BLaER1 treated with 17β-estradiol and CSF1 and Interleukin-3, amounts not matched to agents 10 nM and 100 nM (cell line): ENCODE measurements around the gene HPGD.
"Not testable (repeated sequence)": the region's sequence is repeated elsewhere in the genome, so short reads cannot be mapped to it uniquely, and the experiment has no call there.

ENCODE experiments used
- H3K27ac ChIP-seq, 11 experiments: shearing (Covaris generic); formaldehyde crosslinking; 2 replicates each; pipeline ENCODE4 v1.8.1; 2022
- H3K27me3 ChIP-seq, 11 experiments: shearing (Covaris generic); formaldehyde crosslinking; 2 replicates each; pipeline ENCODE4 v1.8.1; 2022
- H3K36me3 ChIP-seq, 11 experiments: shearing (Covaris generic); formaldehyde crosslinking; 2 replicates each; pipeline ENCODE4 v1.8.1; 2022
- H3K4me1 ChIP-seq, 10 experiments: shearing (Covaris generic); formaldehyde crosslinking; 2 replicates each; pipeline ENCODE4 v1.8.1; 2022
- H3K4me2 ChIP-seq, 11 experiments: shearing (Covaris generic); formaldehyde crosslinking; 2 replicates each; pipeline ENCODE4 v1.8.1; 2022
- H3K4me3 ChIP-seq, 10 experiments: shearing (Covaris generic); formaldehyde crosslinking; 2 replicates each; pipeline ENCODE4 v1.8.1; 2022
- H3K9ac ChIP-seq, 11 experiments: shearing (Covaris generic); formaldehyde crosslinking; 2 replicates each; pipeline ENCODE4 v1.8.1; 2022
- H3K9me3 ChIP-seq, 11 experiments: shearing (Covaris generic); formaldehyde crosslinking; replicated peaks in 1 of 11; 2 replicates each; pipeline ENCODE4 v1.8.1; 2022
- H4K20me1 ChIP-seq, 11 experiments: shearing (Covaris generic); formaldehyde crosslinking; 2 replicates each; pipeline ENCODE4 v1.8.1; 2022
- Cebpa-rat ChIP-seq, 11 experiments: shearing (Covaris generic); IDR thresholded peaks; 2 replicates each; pipeline ENCODE4 v1.8.1; 2022

HPGD gene

GRCh38 chr4:174494726-174495125 lies 27.6 kb downstream of the HPGD start:
- Histone ChIP-seq H3K9me3 (no peaks in the 10 kb centered on the region), H3K9ac (no peak overlapping the region), H3K27me3 (no peaks in the 10 kb centered on the region), H3K4me1 (no peaks in the 10 kb centered on the region), H3K4me3 (no peak overlapping the region), H3K36me3 (no peaks in the 10 kb centered on the region), H4K20me1 (no peaks in the 10 kb centered on the region), H3K27ac (no peak overlapping the region), H3K4me2 (no peak overlapping the region)
- TF ChIP-seq Cebpa-rat (IDR thresholded peaks at IDR 0.05): no peak

- H3K27me3 ChIP-seq: no peaks in the 10 kb centered on the region
- no peaks in the 10 kb centered on the region for H3K9me3 ChIP-seq
- H3K4me3 ChIP-seq: no peak overlapping the region
- no peaks in the 10 kb centered on the region for H4K20me1 ChIP-seq
- no peak overlapping the region for H3K9ac ChIP-seq
- no peak for TF ChIP-seq Cebpa-rat (IDR thresholded peaks at IDR 0.05)
- H3K36me3 ChIP-seq: no peaks in the 10 kb centered on the region
- no peak overlapping the region for H3K4me2 ChIP-seq
- no peak overlapping the region for H3K27ac ChIP-seq
- no peaks in the 10 kb centered on the region for H3K4me1 ChIP-seq
Measured at GRCh38 chr4:174494146-174494545, 28.1 kb downstream of the HPGD start.

GRCh38 chr4:174490451-174490961 lies 31.8 kb downstream of the HPGD start:
- H4K20me1 ChIP-seq: no peaks in the 10 kb centered on the region
- H3K36me3 ChIP-seq: no peaks in the 10 kb centered on the region
- H3K4me1 ChIP-seq: no peaks in the 10 kb centered on the region
- no peak overlapping the region for H3K4me2 ChIP-seq
- H3K27ac ChIP-seq: no peak overlapping the region
- no peak overlapping the region for H3K4me3 ChIP-seq
- TF ChIP-seq Cebpa-rat (IDR thresholded peaks at IDR 0.05): no peak
- no peaks in the 10 kb centered on the region for H3K27me3 ChIP-seq
- H3K9ac ChIP-seq: no peak overlapping the region
- H3K9me3 ChIP-seq: no peaks in the 10 kb centered on the region

DNA sequence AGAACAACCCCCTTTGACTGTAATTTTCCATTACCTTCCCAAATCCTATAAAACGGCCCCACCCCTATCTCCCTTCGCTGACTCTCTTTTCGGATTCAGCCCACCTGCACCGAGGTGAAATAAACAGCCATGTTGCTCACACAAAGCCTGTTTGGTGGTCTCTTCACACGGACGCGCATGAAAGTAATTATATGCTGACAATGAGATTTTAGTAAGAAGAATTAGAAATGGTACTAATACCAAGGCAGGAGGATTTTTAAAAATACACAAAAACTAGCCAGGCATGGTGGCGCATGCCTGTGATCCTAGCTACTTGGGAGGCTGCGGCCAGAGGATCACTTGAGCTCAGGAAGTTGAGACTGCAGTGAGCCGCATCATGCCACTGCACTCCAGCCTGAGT lies 33.9 kb downstream of the HPGD start:
- H3K4me1 ChIP-seq, H3K4me3 ChIP-seq, H3K27ac ChIP-seq, H3K36me3 ChIP-seq, H3K4me2 ChIP-seq, H3K9me3 ChIP-seq, H3K9ac ChIP-seq, H4K20me1 ChIP-seq, H3K27me3 ChIP-seq: not testable (repeated sequence)

- no peak for TF ChIP-seq Cebpa-rat (IDR thresholded peaks at IDR 0.05)
- Histone ChIP-seq H4K20me1 (no peaks in the 10 kb centered on the region), H3K4me3 (no peak overlapping the region), H3K36me3 (no peaks in the 10 kb centered on the region), H3K27me3 (no peaks in the 10 kb centered on the region), H3K4me2 (no peak overlapping the region), H3K9me3 (no peaks in the 10 kb centered on the region), H3K4me1 (no peaks in the 10 kb centered on the region), H3K9ac (no peak overlapping the region), H3K27ac (no peak overlapping the region)
Measured at GRCh38 chr4:174485025-174485424, 37.3 kb downstream of the HPGD start.

DNA sequence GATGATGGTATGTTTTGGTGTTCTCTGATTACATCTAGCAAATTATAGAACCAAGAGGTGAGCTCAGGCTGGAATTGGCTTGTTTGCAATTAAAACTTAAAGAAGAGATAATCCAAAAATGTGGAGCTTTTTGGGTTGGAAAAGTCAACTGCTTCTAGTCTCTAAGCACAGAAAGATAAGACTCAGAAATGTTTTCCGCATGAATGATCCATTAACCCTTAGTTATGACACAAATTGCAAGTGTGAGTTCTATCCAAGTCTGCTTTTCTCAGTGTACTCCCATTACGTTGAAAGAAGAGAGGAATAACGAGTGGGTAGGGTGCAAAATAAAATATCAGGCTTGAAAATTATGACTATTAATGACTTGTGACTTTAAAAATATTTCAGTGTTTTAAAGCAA lies 38.5 kb downstream of the HPGD start:
- H3K4me1 ChIP-seq: no peaks in the 10 kb centered on the region
- no peaks in the 10 kb centered on the region for H4K20me1 ChIP-seq
- TF ChIP-seq Cebpa-rat (IDR thresholded peaks at IDR 0.05): no peak
- no peak overlapping the region for H3K27ac ChIP-seq
- no peaks in the 10 kb centered on the region for H3K9me3 ChIP-seq
- H3K36me3 ChIP-seq: no peaks in the 10 kb centered on the region
- H3K4me3 ChIP-seq: no peak overlapping the region
- H3K9ac ChIP-seq: no peak overlapping the region
- H3K27me3 ChIP-seq: no peaks in the 10 kb centered on the region
- no peak overlapping the region for H3K4me2 ChIP-seq

DNA sequence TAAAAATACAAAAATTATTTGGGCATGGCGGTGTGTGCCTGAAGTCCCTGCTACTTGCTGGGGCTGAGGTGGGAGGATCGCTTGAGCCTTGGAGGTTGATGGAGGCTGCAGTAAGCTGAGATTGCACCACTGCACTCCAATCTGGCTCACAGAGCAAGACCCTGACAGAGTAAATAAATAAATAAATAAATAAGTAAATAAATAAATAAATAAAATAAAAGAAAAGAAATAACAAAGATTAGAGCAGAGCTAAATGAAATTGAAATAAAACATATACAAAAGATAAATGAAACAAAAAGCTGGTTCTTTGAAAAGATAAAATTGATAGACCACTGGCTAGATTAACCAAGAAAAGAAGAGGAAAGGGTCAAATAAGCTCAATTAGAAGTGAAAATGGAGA lies 43.1 kb downstream of the HPGD start:
- TF ChIP-seq Cebpa-rat (IDR thresholded peaks at IDR 0.05): no peak
- H3K9me3 ChIP-seq: no peaks in the 10 kb centered on the region
- no peak overlapping the region for H3K9ac ChIP-seq
- no peak overlapping the region for H3K27ac ChIP-seq
- no peaks in the 10 kb centered on the region for H3K36me3 ChIP-seq
- no peaks in the 10 kb centered on the region for H3K4me1 ChIP-seq
- no peak overlapping the region for H3K4me2 ChIP-seq
- H3K4me3 ChIP-seq: no peak overlapping the region
- H4K20me1 ChIP-seq: no peaks in the 10 kb centered on the region
- H3K27me3 ChIP-seq: no peaks in the 10 kb centered on the region

DNA sequence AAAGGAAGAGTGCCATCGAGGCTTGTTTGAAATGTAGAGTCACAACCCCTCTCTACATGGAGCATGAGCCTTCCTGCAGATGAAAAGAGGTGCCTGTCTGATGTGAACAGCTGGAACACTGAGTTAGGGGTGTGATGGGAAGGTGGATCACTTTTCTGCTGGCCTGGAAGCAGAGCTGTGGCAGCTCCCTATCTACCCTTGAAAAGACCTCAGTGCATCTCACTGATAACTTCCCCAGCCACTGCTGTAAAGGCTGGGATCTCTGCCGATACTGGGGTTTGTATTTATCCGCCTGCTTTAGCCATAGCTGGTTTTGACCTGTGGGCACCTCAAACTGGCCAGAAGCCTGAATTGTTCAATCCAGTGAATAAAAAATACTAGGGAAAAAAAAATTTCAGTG lies 46.8 kb downstream of the HPGD start:
- Histone ChIP-seq H3K27me3 (no peaks in the 10 kb centered on the region), H3K9me3 (no peaks in the 10 kb centered on the region)
- TF ChIP-seq Cebpa-rat (IDR thresholded peaks at IDR 0.05): no peak

GRCh38 chr4:174474457-174475075 lies 47.7 kb downstream of the HPGD start:
- no peaks in the 10 kb centered on the region for H4K20me1 ChIP-seq
- H3K27me3 ChIP-seq: no peaks in the 10 kb centered on the region
- TF ChIP-seq Cebpa-rat (IDR thresholded peaks at IDR 0.05): no peak
- no peak overlapping the region for H3K4me3 ChIP-seq
- H3K4me2 ChIP-seq: no peak overlapping the region
- no peak overlapping the region for H3K9ac ChIP-seq
- no peaks in the 10 kb centered on the region for H3K4me1 ChIP-seq
- H3K27ac ChIP-seq: no peak overlapping the region
- no peaks in the 10 kb centered on the region for H3K9me3 ChIP-seq
- no peaks in the 10 kb centered on the region for H3K36me3 ChIP-seq

More for the DNA sequence above, 46.8 kb downstream of the HPGD start:
- Histone ChIP-seq H4K20me1 (no peaks in the 10 kb centered on the region), H3K4me3 (no peak overlapping the region), H3K27ac (no peak overlapping the region), H3K4me2 (no peak overlapping the region), H3K36me3 (no peaks in the 10 kb centered on the region), H3K4me1 (no peaks in the 10 kb centered on the region), H3K9ac (no peak overlapping the region)

DNA sequence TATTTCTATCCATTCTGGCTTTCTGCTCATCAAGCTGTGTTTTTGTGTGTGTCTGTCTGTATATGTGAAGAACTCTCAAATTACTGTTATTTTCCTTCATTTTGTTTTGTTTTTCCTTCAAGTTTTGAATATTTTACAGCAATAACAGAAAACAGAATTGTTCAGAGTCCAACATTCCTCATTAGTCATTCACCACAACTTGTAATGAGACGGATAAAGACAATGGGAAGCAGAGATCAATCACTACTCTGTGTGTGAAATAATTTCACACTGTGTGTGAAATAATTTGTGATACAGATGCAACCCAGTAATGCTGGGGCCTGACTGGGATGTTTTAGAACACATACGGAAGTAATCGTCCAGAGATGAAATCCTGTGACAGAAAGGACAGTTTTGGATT lies 55.2 kb downstream of the HPGD start:
- Histone ChIP-seq H3K9me3 (peaks cover 0 to 5% (median 0%) of the 10 kb centered on the region in 11 experiments; a peak in 5 of 22 replicates), H3K36me3 (no peaks in the 10 kb centered on the region), H3K4me2 (no peak overlapping the region), H3K27ac (no peak overlapping the region), H4K20me1 (no peaks in the 10 kb centered on the region), H3K4me3 (no peak overlapping the region), H3K27me3 (no peaks in the 10 kb centered on the region), H3K4me1 (peaks cover 0 to 6% (median 0%) of the 10 kb centered on the region in 10 experiments; a peak in 1 of 20 replicates), H3K9ac (no peak overlapping the region)
- TF ChIP-seq Cebpa-rat (IDR thresholded peaks at IDR 0.05): no peak
